Stimulated activated CD8-positive, alpha-beta memory T cell treated with anti-CD3 and anti-CD28 coated beads, Interleukin-15, amount 100 ng/mL, for 24 hours (primary cell): ENCODE results near the gene RPRM.
"Not testable (repeated sequence)": the region's sequence is repeated elsewhere in the genome, so short reads cannot be mapped to it uniquely, and the experiment has no call there.

Experiments used
- DNase-seq: peaks from one replicate; pipeline ENCODE4 v3.0.0-alpha.2; 2020; ENCODE audit warnings: low read depth

RPRM gene

GRCh38 chr2:153455861-153456260 lies 22.7 kb downstream of the RPRM start:
- no peak for DNase-seq

- DNase-seq: no peak
These were observed 23.2 kb downstream of the RPRM start for GRCh38 chr2:153455403-153455802.

- DNase-seq: no peak
These were observed 27.0 kb downstream of the RPRM start for GRCh38 chr2:153451611-153452010.

GRCh38 chr2:153443106-153443505 lies 35.5 kb downstream of the RPRM start:
- no peak for DNase-seq

GRCh38 chr2:153442616-153443015 lies 35.9 kb downstream of the RPRM start:
- not testable (repeated sequence) for DNase-seq

- DNase-seq: not testable (repeated sequence)
These were observed 38.5 kb downstream of the RPRM start for GRCh38 chr2:153440090-153440489.

- DNase-seq: no peak
These were observed 45.2 kb downstream of the RPRM start for GRCh38 chr2:153433403-153433802.

- DNase-seq: no peak
These were observed 46.2 kb downstream of the RPRM start for GRCh38 chr2:153432381-153432780.

GRCh38 chr2:153431114-153431513 lies 47.4 kb downstream of the RPRM start:
- no peak for DNase-seq
